HepG2 (cell line): ENCODE measurements around the gene AJUBA. TPM values are rescaled to one million over a fixed set of nuclear protein-coding genes. Genes with fewer than 3 reads are reported as not detected.

Source experiments
- ATAC-seq: fragments of 200-7000 bp; cut with Tn5 transposase; 3 replicates; pipeline ENCODE4 v1.9.1; 2020; ENCODE audit warnings: mild to moderate bottlenecking, moderate library complexity
- BruUV-seq: library from RNA; stranded (reverse); fragments of 400-500 nt; replicated peaks from 2 replicates; lab custom pipeline; 2021; lab: Mats Ljungman, UMichigan
- CTCF ChIA-PET: fragments of 300-600 bp; formaldehyde crosslinking; extraction: SDS; loops from one replicate; lab custom pipeline; 2021; ENCODE audit warnings: low total read pairs, inconsistent platforms, low intra/inter-chr PET ratio; lab: Yijun Ruan, JAX
- POLR2A ChIA-PET: fragments of 350-600 bp; sonication (Branson Sonifier 250); formaldehyde crosslinking; loops from one replicate; lab custom pipeline; 2020; ENCODE audit warnings: antibody characterized with exemption, inconsistent platforms; lab: Yijun Ruan, JAX
- DNase-seq: peaks from one replicate; pipeline ENCODE4 v3.0.0-alpha.2; 2015; ENCODE audit warnings: low spot score
- FAIRE-seq: peaks from 3 replicates; lab custom pipeline; 2011; peaks lifted over from hg19 to GRCh38; lab: Jason Lieb, UNC
- H2AFZ ChIP-seq: one replicate; pipeline ENCODE4 v1.6.1; 2011; ENCODE audit warnings: low read length, inconsistent platforms
- H3K27ac ChIP-seq: fragments of 300-600 bp; 3 replicates; pipeline ENCODE4 v1.8.0; 2011; ENCODE audit warnings: mixed run types, mild to moderate bottlenecking, mixed read lengths, low read length, inconsistent platforms; ENCODE audit not compliant: insufficient read depth; ENCODE audit errors: extremely low read length
- H3K27me3 ChIP-seq, 2 experiments: fragments of 200-600 bp in 1 of 2; 2 replicates in 1 of 2; 3 replicates in 1 of 2; pipeline versions ENCODE4 v1.6.0 to v1.8.0; 2011; ENCODE audit warnings: low read length in 2 of 2, mild to moderate bottlenecking in 2 of 2, moderate library complexity in 2 of 2, inconsistent platforms in 1 of 2; ENCODE audit not compliant: insufficient read depth in 2 of 2, control insufficient read depth in 1 of 2
- H3K36me3 ChIP-seq, 2 experiments: fragments of 200-600 bp in 1 of 2; replicated peaks in 1 of 2; 2 replicates in 1 of 2; 3 replicates in 1 of 2; pipeline versions ENCODE4 v1.5.1 to v1.8.0; 2011; ENCODE audit warnings: low read length in 2 of 2, inconsistent platforms in 1 of 2; ENCODE audit not compliant: insufficient read depth in 2 of 2, control insufficient read depth in 1 of 2
- H3K4me1 ChIP-seq: 2 replicates; pipeline ENCODE4 v1.5.1; 2012; ENCODE audit warnings: low read length, inconsistent platforms; ENCODE audit not compliant: insufficient read depth
- H3K4me2 ChIP-seq: 2 replicates; pipeline ENCODE4 v1.6.0; 2011; ENCODE audit warnings: low read depth, low read length, inconsistent platforms
- H3K4me3 ChIP-seq, 3 experiments: fragments of 200-600 bp in 1 of 3; sonication (generic), shearing (Covaris generic) in 1 of 3; replicated peaks in 1 of 3; 2 replicates each; pipeline ENCODE4 v1.5.1; 2011 to 2016; ENCODE audit warnings: low read length in 3 of 3, inconsistent platforms in 2 of 3, low read depth in 2 of 3, mild to moderate bottlenecking in 2 of 3, control low read depth in 1 of 3, mixed read lengths in 1 of 3; ENCODE audit not compliant: insufficient read depth in 1 of 3
- H3K79me2 ChIP-seq: one replicate; pipeline ENCODE4 v1.6.1; 2011; ENCODE audit warnings: low read length, inconsistent platforms; ENCODE audit not compliant: insufficient read depth
- H3K9ac ChIP-seq: 2 replicates; pipeline ENCODE4 v1.6.0; 2011; ENCODE audit warnings: mild to moderate bottlenecking, low read depth, low read length, inconsistent platforms; ENCODE audit not compliant: insufficient read depth
- H3K9me3 ChIP-seq: 2 replicates; pipeline ENCODE4 v1.5.1; 2012; ENCODE audit warnings: mild to moderate bottlenecking, low read length
- H4K20me1 ChIP-seq: 2 replicates; pipeline ENCODE4 v1.6.0; 2011; ENCODE audit warnings: inconsistent platforms, mild to moderate bottlenecking, low read length, moderate library complexity; ENCODE audit not compliant: insufficient read depth
- ARHGAP35 ChIP-seq: sonication (generic); formaldehyde crosslinking; IDR thresholded peaks from 2 replicates; pipeline ENCODE4 v1.9.0; 2022; ENCODE audit warnings: mild to moderate bottlenecking, inconsistent platforms, moderate library complexity, missing genetic modification reagents, borderline replicate concordance
- ASH2L ChIP-seq: fragments of 300-600, 200-600 bp; sonication (generic); IDR thresholded peaks from 2 replicates; pipeline ENCODE4 v1.7.0; 2017; ENCODE audit warnings: low read depth, mild to moderate bottlenecking, moderate library complexity, mixed read lengths, low read length; ENCODE audit not compliant: insufficient read length
- PHF5A ChIP-seq: IDR thresholded peaks from one replicate; pipeline ENCODE4 v1.6.1; 2018; ENCODE audit warnings: low read depth, missing genetic modification reagents; ENCODE audit not compliant: unreplicated experiment
- POLR2A ChIP-seq, 2 experiments: IDR thresholded peaks; 2 replicates each; pipeline ENCODE4 v1.6.1; 2011; ENCODE audit warnings: low read depth in 2 of 2, low read length in 2 of 2, mild to moderate bottlenecking in 1 of 2, moderate library complexity in 1 of 2; ENCODE audit not compliant: insufficient read depth in 1 of 2
- TBX3 ChIP-seq: fragments of 450-650 bp; IDR thresholded peaks from 2 replicates; pipeline ENCODE4 v1.6.1; 2017; ENCODE audit warnings: antibody characterized with exemption, mild to moderate bottlenecking, inconsistent platforms, borderline replicate concordance
- ZFP1 ChIP-seq: IDR thresholded peaks from 2 replicates; pipeline ENCODE4 v1.6.1; 2016
- ZNF274 ChIP-seq: sonication (generic); formaldehyde crosslinking; IDR thresholded peaks from 2 replicates; pipeline ENCODE4 v1.5.1; 2020; ENCODE audit warnings: mild to moderate bottlenecking, missing genetic modification reagents
- ZNF772 ChIP-seq: sonication (generic); formaldehyde crosslinking; IDR thresholded peaks from 2 replicates; pipeline ENCODE4 v1.5.0; 2020; ENCODE audit warnings: mild to moderate bottlenecking, missing genetic modification reagents
- ZNF781 ChIP-seq: sonication (generic); formaldehyde crosslinking; IDR thresholded peaks from 2 replicates; pipeline ENCODE4 v1.5.1; 2020; ENCODE audit warnings: borderline replicate concordance, mild to moderate bottlenecking, missing genetic modification reagents; ENCODE audit errors: not compliant biosample characterization
- WGBS: methylation state at CpG from one replicate; pipeline ENCODE4 v1.1.6; 2017; ENCODE audit warnings: low lambda C conversion rate; 5-methylcytosine and 5-hydroxymethylcytosine counted together
- in situ Hi-C: cut with HindIII; loops from 2 replicates; pipeline ENCODE4 v1.10.0; 2017; ENCODE audit warnings: low pct_unique_long_range_greater_than_20kb; ENCODE audit not compliant: extremely low pct_ligation_motif_present
- intact Hi-C: fragments of 100-400 bp; cut with micrococcal nuclease; formaldehyde crosslinking; loops from one replicate; pipeline ENCODE4 v1.10.0; 2022; ENCODE audit not compliant: unreplicated experiment
- polyA plus RNA-seq, 8 experiments: library from polyadenylated mRNA; depleted of rRNA in 3 of 8; stranded (reverse) in 7 of 8; unstranded in 1 of 8; fragments of >200 nt; fragmentation: Illumina TruSeq in 4 of 8; extraction: Trizol in 4 of 8; gene quantifications; 2 replicates each; pipeline versions ENCODE4 v1.2.1 to v1.2.3, GENCODE V29; 2011 to 2016; ENCODE audit warnings: low read depth in 4 of 8, missing spikeins in 1 of 8, mixed read lengths in 1 of 8; ENCODE audit not compliant: insufficient read depth in 1 of 8
- total RNA-seq, 5 experiments: library from RNA; depleted of rRNA; stranded (reverse); fragments of >200 nt; fragmentation: Illumina TruSeq; extraction: Trizol; gene quantifications; 2 replicates each; pipeline ENCODE4 v1.2.3, GENCODE V29; 2016; ENCODE audit warnings: low read depth in 1 of 5
- TF ChIP-seq, protein P1 (sequence below): sonication (generic); formaldehyde crosslinking; IDR thresholded peaks from 2 replicates; pipeline ENCODE4; 2020; ENCODE audit warnings: missing genetic modification reagents, mild to moderate bottlenecking, borderline replicate concordance
- TF ChIP-seq, protein P2 (sequence below): sonication (generic); formaldehyde crosslinking; IDR thresholded peaks from 2 replicates; pipeline ENCODE4 v1.4.0; 2020; ENCODE audit warnings: low read depth, mild to moderate bottlenecking, missing genetic modification reagents
- TF ChIP-seq, protein P3 (sequence below): sonication (generic); formaldehyde crosslinking; IDR thresholded peaks from 2 replicates; pipeline ENCODE4 v1.4.0; 2020; ENCODE audit warnings: missing genetic modification reagents

The AJUBA gene
- total and polyA plus RNA-seq, 2 of the 13 experiments (the other 11 are each of a cell fraction or from before 2014, with no cell fraction given): 157 to 241 TPM

DNA sequence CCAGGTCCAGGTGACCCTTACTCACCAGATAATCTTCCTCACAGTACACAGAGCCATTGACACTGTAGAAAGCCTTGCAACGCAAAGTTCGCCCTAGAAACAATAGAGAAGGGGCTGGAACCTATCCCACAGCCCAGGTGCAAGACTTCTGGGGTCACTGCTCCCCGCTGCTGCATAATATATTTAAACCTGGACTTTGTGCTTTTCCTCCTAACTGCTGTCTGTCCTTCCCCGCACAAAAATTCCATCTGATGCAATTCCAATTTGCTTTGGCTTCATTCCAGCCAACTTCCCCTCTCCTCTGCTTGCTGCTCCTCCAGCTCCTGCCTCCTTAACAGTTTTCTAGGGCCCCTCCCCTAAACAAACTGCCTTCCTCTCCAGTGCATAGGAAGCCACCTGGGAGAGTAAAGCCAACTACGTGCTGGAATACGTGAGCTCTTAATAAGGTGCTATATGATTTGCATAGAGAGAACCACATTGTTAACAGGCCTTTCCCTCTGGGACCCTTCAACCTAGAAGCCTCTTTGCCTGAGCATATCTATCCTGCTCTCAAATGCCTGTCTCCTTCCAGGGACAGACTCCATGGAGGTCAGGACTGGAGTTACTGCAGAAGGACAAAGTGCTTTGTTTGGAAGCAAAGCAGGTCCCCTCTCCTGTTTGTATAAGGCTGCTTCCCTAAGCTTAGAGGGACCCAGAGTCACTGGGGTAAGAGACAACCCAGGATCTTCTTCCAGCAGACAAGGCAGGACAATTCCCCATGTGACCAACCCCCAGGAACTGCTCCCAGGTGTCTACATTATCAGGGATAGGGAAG lies 5.5 kb downstream of the AJUBA start:
- H3K27ac ChIP-seq: peak overlapping the region; percentile 97
- DNase-seq (peak; percentile 99), ATAC-seq (peak; percentile 12), FAIRE-seq (peak; percentile 96)
- whole genome bisulfite sequencing: 4% methylated on average over 6 of the region's 6 CpGs
- TSS peak; percentile 69 for BruUV-seq
- CTCF ChIA-PET: interaction anchor here (0.8 to 1.1 kb wide), 3 partner anchors 10 to 79 kb away, joined by 3 to 6 read pairs (median 4); no protein-coding TSS in a partner anchor
- H3K9me3 ChIP-seq: no peaks in the 10 kb centered on the region
- peaks cover 84% of the 10 kb centered on the region for H3K4me1 ChIP-seq
- H3K9ac ChIP-seq: peak overlapping the region; percentile 90
- peaks cover 36 to 56% of the 10 kb centered on the region in 2 experiments for H3K36me3 ChIP-seq
- in situ Hi-C loops: no loop called here
- peaks cover 74% of the 10 kb centered on the region for H3K79me2 ChIP-seq
- no peak overlapping the region for H2AFZ ChIP-seq
- H3K4me3 ChIP-seq: peak overlapping the region; percentile 23 to 59 (median 29)
- H4K20me1 ChIP-seq: peaks cover 22% of the 10 kb centered on the region
- intact Hi-C loops: loop anchor here (2.0 kb wide), 1 partner anchor 48 kb away; the partner anchor contains the start of gene PRMT5
- no peaks in the 10 kb centered on the region; a peak in 1 of 5 replicates for H3K27me3 ChIP-seq
- peak overlapping the region; percentile 92 for H3K4me2 ChIP-seq
- POLR2A ChIA-PET: interaction anchor here (0.7 to 26.8 kb wide), 62 partner anchors 0 to 1863 kb away, joined by 3 to 1670 read pairs (median 6); partner anchors contain the start of genes ACIN1, AJUBA, BCL2L2 and C14orf119
- TF ChIP-seq ZNF772: peak; percentile 96
- TF ChIP-seq ZFP1 (CRISPR knock-in tag): peak; percentile 85
- TF ChIP-seq ZNF274 (CRISPR knock-in tag): peak; percentile 28; the same call in 1 of the 2 replicates
- peak; percentile 90 for TF ChIP-seq PHF5A (CRISPR knock-in tag)
- TF ChIP-seq, protein P1, sequence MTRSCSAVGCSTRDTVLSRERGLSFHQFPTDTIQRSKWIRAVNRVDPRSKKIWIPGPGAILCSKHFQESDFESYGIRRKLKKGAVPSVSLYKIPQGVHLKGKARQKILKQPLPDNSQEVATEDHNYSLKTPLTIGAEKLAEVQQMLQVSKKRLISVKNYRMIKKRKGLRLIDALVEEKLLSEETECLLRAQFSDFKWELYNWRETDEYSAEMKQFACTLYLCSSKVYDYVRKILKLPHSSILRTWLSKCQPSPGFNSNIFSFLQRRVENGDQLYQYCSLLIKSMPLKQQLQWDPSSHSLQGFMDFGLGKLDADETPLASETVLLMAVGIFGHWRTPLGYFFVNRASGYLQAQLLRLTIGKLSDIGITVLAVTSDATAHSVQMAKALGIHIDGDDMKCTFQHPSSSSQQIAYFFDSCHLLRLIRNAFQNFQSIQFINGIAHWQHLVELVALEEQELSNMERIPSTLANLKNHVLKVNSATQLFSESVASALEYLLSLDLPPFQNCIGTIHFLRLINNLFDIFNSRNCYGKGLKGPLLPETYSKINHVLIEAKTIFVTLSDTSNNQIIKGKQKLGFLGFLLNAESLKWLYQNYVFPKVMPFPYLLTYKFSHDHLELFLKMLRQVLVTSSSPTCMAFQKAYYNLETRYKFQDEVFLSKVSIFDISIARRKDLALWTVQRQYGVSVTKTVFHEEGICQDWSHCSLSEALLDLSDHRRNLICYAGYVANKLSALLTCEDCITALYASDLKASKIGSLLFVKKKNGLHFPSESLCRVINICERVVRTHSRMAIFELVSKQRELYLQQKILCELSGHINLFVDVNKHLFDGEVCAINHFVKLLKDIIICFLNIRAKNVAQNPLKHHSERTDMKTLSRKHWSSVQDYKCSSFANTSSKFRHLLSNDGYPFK (CRISPR knock-in tag): peak; percentile 64; the same call in 1 of the 2 replicates
- TF ChIP-seq ARHGAP35: peak; percentile 57
- TF ChIP-seq, protein P2, sequence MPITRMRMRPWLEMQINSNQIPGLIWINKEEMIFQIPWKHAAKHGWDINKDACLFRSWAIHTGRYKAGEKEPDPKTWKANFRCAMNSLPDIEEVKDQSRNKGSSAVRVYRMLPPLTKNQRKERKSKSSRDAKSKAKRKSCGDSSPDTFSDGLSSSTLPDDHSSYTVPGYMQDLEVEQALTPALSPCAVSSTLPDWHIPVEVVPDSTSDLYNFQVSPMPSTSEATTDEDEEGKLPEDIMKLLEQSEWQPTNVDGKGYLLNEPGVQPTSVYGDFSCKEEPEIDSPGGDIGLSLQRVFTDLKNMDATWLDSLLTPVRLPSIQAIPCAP (CRISPR knock-in tag): peak; percentile 50; the same call in 1 of the 2 replicates
- peak in 1 of 2 experiments; percentile 84; a peak in 2 of 4 replicates for TF ChIP-seq POLR2A (IDR thresholded peaks at IDR 0.05; ENCODE audit: insufficient read depth in 1 of 2, low read depth in 2 of 2, low read length in 2 of 2)
- peak; percentile 23 for TF ChIP-seq ZNF781 (CRISPR knock-in tag)
- peak; percentile 99 for TF ChIP-seq ASH2L
- TF ChIP-seq, protein P3, sequence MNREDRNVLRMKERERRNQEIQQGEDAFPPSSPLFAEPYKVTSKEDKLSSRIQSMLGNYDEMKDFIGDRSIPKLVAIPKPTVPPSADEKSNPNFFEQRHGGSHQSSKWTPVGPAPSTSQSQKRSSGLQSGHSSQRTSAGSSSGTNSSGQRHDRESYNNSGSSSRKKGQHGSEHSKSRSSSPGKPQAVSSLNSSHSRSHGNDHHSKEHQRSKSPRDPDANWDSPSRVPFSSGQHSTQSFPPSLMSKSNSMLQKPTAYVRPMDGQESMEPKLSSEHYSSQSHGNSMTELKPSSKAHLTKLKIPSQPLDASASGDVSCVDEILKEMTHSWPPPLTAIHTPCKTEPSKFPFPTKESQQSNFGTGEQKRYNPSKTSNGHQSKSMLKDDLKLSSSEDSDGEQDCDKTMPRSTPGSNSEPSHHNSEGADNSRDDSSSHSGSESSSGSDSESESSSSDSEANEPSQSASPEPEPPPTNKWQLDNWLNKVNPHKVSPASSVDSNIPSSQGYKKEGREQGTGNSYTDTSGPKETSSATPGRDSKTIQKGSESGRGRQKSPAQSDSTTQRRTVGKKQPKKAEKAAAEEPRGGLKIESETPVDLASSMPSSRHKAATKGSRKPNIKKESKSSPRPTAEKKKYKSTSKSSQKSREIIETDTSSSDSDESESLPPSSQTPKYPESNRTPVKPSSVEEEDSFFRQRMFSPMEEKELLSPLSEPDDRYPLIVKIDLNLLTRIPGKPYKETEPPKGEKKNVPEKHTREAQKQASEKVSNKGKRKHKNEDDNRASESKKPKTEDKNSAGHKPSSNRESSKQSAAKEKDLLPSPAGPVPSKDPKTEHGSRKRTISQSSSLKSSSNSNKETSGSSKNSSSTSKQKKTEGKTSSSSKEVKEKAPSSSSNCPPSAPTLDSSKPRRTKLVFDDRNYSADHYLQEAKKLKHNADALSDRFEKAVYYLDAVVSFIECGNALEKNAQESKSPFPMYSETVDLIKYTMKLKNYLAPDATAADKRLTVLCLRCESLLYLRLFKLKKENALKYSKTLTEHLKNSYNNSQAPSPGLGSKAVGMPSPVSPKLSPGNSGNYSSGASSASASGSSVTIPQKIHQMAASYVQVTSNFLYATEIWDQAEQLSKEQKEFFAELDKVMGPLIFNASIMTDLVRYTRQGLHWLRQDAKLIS (CRISPR knock-in tag): peak; percentile 93
- TF ChIP-seq TBX3: peak; percentile 63; the same call in 1 of the 2 replicates
